Tibial nerve (tissue), 4 donors: ENCODE data around the gene CEACAM18. TPM values are rescaled to one million over a fixed set of nuclear protein-coding genes. Genes with fewer than 3 reads are reported as not detected.

Source experiments
- DNase-seq, 2 donors: peaks; one replicate each; pipeline ENCODE4 v3.0.0-alpha.2; 2019; ENCODE audit warnings: low spot score in 2 of 2
- H3K27ac ChIP-seq, 4 donors: fragments of 200-600 bp; sonication (generic) in 3 of 4; one replicate each; pipeline ENCODE4 v1.5.1; 2017 to 2019; ENCODE audit warnings: mild to moderate bottlenecking in 1 of 4
- H3K27me3 ChIP-seq, 2 donors: fragments of 200-600 bp; sonication (generic) in 1 of 2; one replicate each; pipeline versions ENCODE4 v1.5.1 to v1.6.0; 2017 to 2019
- H3K36me3 ChIP-seq, 3 donors: fragments of 200-600 bp; sonication (generic); one replicate each; pipeline ENCODE4 v1.5.1; 2018 to 2019
- H3K4me1 ChIP-seq, 4 donors: fragments of 200-600 bp; sonication (generic) in 3 of 4; one replicate each; pipeline ENCODE4 v1.5.1; 2017 to 2019
- H3K4me3 ChIP-seq, 4 donors: fragments of 200-600 bp; sonication (generic) in 3 of 4; one replicate each; pipeline ENCODE4 v1.5.1; 2017 to 2019; ENCODE audit warnings: mild to moderate bottlenecking in 1 of 4, moderate library complexity in 1 of 4
- H3K9me3 ChIP-seq, 4 donors: fragments of 200-600 bp; sonication (generic) in 3 of 4; one replicate each; pipeline ENCODE4 v1.5.1; 2017 to 2019
- EP300 ChIP-seq, 2 donors: sonication (generic); formaldehyde crosslinking; IDR thresholded peaks; one replicate each; pipeline ENCODE4 v1.6.1; 2017; ENCODE audit warnings: antibody characterized with exemption in 2 of 2, mild to moderate bottlenecking in 1 of 2
- POLR2A ChIP-seq, 2 donors: fragments of 450-650 bp; IDR thresholded peaks; one replicate each; pipeline ENCODE4 v1.6.1; 2017; ENCODE audit warnings: antibody characterized with exemption in 2 of 2, mild to moderate bottlenecking in 2 of 2, moderate library complexity in 2 of 2
- WGBS, 2 donors: methylation state at CpG; one replicate each; pipeline ENCODE4 v1.1.5; 2018; 5-methylcytosine and 5-hydroxymethylcytosine counted together
- total RNA-seq, 4 donors: library from RNA; depleted of rRNA; stranded (reverse); fragments of >200 nt; gene quantifications; one replicate each; pipeline ENCODE4 v1.1.0, GENCODE V29; 2016
- TF ChIP-seq, protein P1 (sequence below), 5 experiments: fragments of 200-600 bp in 3 of 5; fragments of 450-650 bp in 2 of 5; sonication (generic) in 3 of 5; IDR thresholded peaks; one replicate each; pipeline ENCODE4 v1.5.1; 2016 to 2019; ENCODE audit warnings: antibody characterized with exemption in 5 of 5, mild to moderate bottlenecking in 3 of 5, moderate library complexity in 2 of 5

Gene CEACAM18
- total RNA-seq, 4 donors from 2014 or later, result not detected

DNA sequence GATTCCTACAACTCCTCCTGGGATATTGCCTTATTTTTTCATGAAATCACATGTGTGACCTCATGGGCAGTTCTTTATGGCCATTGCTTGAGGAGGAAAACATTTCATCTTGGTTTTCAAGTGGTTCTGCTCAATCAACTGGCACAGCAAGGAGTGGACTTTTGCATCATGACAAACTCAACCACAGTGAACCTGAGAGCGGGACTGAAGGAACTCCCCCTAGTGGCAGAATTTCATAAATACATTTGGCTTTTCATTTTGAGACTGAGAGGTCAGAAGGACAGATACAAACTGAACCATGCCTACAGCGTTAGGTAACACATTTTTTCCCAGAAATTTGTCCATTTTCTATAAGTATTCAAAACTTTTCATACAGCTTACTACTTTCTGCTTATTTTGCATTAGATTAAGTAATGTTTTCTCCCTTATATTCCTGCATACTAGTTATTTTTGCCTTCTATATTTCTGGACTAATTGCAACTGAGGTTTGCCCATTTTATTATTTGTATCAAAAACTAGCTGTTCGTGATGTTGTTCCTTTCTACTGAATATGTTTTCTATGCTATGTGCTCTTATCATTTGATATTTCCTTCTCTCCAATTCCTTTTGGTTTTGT is 36.6 kb downstream of the CEACAM18 start:
- no peak for TF ChIP-seq POLR2A (IDR thresholded peaks at IDR 0.05)
- TF ChIP-seq, protein P1, sequence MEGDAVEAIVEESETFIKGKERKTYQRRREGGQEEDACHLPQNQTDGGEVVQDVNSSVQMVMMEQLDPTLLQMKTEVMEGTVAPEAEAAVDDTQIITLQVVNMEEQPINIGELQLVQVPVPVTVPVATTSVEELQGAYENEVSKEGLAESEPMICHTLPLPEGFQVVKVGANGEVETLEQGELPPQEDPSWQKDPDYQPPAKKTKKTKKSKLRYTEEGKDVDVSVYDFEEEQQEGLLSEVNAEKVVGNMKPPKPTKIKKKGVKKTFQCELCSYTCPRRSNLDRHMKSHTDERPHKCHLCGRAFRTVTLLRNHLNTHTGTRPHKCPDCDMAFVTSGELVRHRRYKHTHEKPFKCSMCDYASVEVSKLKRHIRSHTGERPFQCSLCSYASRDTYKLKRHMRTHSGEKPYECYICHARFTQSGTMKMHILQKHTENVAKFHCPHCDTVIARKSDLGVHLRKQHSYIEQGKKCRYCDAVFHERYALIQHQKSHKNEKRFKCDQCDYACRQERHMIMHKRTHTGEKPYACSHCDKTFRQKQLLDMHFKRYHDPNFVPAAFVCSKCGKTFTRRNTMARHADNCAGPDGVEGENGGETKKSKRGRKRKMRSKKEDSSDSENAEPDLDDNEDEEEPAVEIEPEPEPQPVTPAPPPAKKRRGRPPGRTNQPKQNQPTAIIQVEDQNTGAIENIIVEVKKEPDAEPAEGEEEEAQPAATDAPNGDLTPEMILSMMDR (IDR thresholded peaks at IDR 0.05), result peak; percentile 40 to 70 (median 55)
- no peak for TF ChIP-seq EP300 (IDR thresholded peaks at IDR 0.05)
- Histone ChIP-seq H3K36me3 (no peaks in the 10 kb centered on the region), H3K9me3 (peaks cover 0 to 7% (median 0%) of the 10 kb centered on the region in 4 donors), H3K27me3 (peaks cover 0 to 3% of the 10 kb centered on the region in 2 donors), H3K27ac (no peak overlapping the region), H3K4me3 (no peak overlapping the region), H3K4me1 (no peaks in the 10 kb centered on the region)
- WGBS, 2 donors, result 12 to 22% methylated on average over 3 of the region's 3 CpGs
- no peak for DNase-seq

DNA sequence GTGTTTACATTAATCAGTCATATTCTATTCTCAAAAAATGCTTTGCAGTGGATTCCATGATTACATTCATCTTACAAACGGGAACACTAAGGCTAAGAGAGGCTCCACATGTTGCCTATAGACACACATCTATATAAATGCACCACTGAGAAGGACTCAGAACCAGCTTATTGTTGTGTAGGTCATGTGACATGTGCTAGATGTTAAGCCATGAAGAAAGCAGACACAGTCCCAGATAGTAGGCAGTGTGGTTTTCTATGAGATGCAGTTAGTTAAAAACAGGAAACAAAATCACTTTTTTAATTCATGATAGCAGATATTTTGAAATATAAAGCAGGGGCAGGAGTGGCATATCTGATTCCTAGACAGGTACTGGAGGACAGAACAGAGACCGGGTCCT is 42.4 kb downstream of the CEACAM18 start:
- H3K4me1 ChIP-seq, result no peaks in the 10 kb centered on the region
- H3K27ac ChIP-seq, result no peak overlapping the region
- H3K27me3 ChIP-seq, result no peaks in the 10 kb centered on the region
- H3K4me3 ChIP-seq, result no peak overlapping the region
- WGBS, 2 donors, result 47 to 53% methylated on average over 2 of the region's 2 CpGs
- no peak for DNase-seq
- H3K9me3 ChIP-seq, result peaks cover 0 to 7% (median 0%) of the 10 kb centered on the region in 4 donors
- no peaks in the 10 kb centered on the region for H3K36me3 ChIP-seq
- TF ChIP-seq, protein P1 (IDR thresholded peaks at IDR 0.05), result no peak
- TF ChIP-seq POLR2A (IDR thresholded peaks at IDR 0.05) (no peak), EP300 (IDR thresholded peaks at IDR 0.05) (no peak)

DNA sequence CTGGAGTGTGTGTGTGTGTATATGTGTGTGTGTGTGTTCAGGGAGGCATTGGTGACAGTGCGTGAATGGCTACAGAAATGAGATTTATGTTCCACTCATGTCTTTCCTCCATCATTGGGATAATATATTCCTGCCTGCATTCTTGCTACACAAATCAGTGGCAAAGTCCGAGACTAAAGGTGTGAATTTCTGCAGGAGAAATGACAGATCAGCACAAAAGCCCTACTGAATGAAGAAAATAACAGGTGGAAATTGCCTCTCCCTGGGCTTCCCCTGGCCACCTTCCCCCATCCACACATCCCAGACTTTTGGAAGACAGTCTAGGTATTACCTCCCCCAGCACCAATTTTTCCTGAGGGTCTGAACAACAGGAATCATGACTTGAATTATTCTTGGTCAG is 43.0 kb downstream of the CEACAM18 start:
- Histone ChIP-seq H3K4me3 (no peak overlapping the region), H3K27me3 (no peaks in the 10 kb centered on the region), H3K27ac (no peak overlapping the region), H3K9me3 (peaks cover 0 to 7% (median 0%) of the 10 kb centered on the region in 4 donors), H3K36me3 (no peaks in the 10 kb centered on the region), H3K4me1 (no peaks in the 10 kb centered on the region)
- no peak for DNase-seq
- WGBS, 2 donors, result 77 to 79% methylated on average over 2 of the region's 2 CpGs
- TF ChIP-seq, protein P1 (IDR thresholded peaks at IDR 0.05), result no peak
- TF ChIP-seq EP300 (IDR thresholded peaks at IDR 0.05) (no peak), POLR2A (IDR thresholded peaks at IDR 0.05) (no peak)

DNA sequence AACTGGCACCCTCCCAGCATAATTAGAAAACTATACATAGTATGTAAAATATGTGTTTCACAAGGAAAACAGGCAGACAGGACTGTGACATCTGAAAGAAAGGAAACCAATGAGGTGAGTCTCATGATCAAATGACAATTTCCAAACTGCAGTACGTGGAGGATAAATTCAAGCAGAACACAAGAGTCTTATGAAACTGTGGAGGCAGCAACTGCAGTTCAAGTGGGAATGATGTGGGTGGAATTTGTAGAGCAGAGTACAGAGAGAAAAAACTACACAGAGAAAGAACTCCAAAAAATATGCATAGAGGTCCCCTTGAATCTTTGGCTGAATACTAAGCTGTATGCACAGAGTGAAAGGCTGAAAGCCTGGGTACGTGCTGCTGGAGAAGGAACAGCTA is 43.4 kb downstream of the CEACAM18 start:
- DNase-seq, result no peak
- H3K36me3 ChIP-seq, result no peaks in the 10 kb centered on the region
- H3K9me3 ChIP-seq, result peaks cover 0 to 7% (median 0%) of the 10 kb centered on the region in 4 donors
- 42 to 48% methylated on average over 2 of the region's 2 CpGs for WGBS, 2 donors
- TF ChIP-seq POLR2A (IDR thresholded peaks at IDR 0.05), result no peak
- H3K4me1 ChIP-seq, result no peaks in the 10 kb centered on the region
- no peak overlapping the region for H3K27ac ChIP-seq
- H3K4me3 ChIP-seq, result no peak overlapping the region
- no peaks in the 10 kb centered on the region for H3K27me3 ChIP-seq

DNA sequence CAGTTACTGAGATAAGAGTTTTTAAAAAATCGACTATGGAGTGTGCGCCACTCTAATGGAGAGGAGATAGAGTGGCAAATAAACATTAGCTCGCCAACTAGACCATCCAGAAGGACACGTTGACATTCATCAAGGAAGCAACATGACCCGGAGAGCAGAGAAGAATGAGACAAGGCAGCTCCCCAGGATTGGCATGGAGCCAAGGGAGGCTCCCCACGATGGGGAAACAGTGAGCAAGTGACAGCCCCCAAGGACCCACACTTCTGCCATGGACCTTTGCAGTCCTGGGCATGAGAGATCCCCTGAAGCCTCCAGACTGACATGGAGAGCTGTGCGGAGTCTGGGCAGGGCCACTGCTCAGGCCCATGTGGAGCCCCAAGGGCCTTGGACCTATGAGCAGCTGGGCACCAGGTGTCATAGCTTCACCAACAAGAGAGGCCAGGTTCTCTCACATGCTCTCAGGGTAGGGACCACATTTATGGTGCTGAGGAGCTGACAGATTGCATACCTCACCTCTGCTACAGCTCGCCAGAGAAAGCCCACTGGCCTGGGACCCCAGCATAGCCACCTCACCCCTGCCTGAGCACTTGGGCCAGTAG is 46.4 kb downstream of the CEACAM18 start:
- H3K9me3 ChIP-seq, result no peaks in the 10 kb centered on the region
- no peak overlapping the region for H3K27ac ChIP-seq
- TF ChIP-seq EP300 (IDR thresholded peaks at IDR 0.05), result no peak
- TF ChIP-seq, protein P1 (IDR thresholded peaks at IDR 0.05), result no peak
- H3K36me3 ChIP-seq, result no peaks in the 10 kb centered on the region
- 80 to 81% methylated on average over 8 of the region's 8 CpGs for WGBS, 2 donors
- DNase-seq, result no peak
- no peaks in the 10 kb centered on the region for H3K27me3 ChIP-seq
- H3K4me3 ChIP-seq, result no peak overlapping the region
- H3K4me1 ChIP-seq, result no peaks in the 10 kb centered on the region
